ENCODE results near the gene GLOD5.

DNA sequence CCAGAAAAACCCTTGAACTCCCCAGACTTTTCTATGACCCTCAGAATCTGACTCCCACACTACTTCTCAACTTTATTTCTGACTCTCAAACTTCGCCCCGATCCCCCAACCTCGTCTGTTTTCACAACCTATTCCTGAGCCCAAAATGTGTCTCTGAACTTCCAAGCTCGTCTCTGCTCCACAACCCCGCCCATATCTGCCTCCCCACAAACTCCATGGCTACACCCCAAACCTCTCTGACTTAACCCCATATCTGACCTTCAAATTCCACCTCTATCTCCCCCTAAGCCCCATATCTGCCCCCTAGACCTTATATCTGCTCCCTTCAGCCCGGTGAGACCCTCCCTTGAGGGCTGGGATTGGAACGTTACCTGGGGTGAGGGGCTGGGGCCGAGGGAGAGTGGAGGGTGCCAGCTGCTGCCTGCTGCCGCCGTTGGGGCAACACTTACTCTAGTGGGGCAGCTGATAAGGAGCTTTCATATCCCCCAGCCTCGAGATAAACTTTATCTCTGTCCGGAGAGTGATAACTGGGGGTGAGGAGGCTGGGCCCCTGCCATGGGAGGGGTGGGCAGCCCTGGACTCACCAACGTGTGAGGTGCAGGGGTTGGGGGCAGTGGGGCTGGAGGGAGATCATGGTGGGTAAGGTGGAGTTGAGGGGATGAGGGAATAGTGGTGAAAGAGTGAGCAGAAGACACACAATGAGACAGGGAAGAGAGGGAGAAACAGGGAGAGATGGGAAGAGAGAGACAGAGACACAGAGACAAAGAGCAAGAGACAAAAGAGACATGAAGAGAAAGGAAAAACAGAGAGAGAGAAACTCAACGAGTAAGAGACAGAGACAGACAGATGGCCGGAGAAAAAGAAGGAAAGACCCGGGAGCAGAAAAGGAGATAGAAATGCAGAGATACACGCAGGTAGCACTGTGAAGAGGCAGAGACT lies 26.2 kb downstream of the GLOD5 start:
- TF ChIP-seq, protein P1, sequence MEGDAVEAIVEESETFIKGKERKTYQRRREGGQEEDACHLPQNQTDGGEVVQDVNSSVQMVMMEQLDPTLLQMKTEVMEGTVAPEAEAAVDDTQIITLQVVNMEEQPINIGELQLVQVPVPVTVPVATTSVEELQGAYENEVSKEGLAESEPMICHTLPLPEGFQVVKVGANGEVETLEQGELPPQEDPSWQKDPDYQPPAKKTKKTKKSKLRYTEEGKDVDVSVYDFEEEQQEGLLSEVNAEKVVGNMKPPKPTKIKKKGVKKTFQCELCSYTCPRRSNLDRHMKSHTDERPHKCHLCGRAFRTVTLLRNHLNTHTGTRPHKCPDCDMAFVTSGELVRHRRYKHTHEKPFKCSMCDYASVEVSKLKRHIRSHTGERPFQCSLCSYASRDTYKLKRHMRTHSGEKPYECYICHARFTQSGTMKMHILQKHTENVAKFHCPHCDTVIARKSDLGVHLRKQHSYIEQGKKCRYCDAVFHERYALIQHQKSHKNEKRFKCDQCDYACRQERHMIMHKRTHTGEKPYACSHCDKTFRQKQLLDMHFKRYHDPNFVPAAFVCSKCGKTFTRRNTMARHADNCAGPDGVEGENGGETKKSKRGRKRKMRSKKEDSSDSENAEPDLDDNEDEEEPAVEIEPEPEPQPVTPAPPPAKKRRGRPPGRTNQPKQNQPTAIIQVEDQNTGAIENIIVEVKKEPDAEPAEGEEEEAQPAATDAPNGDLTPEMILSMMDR (conservative IDR thresholded peaks at IDR 0.05), result no peak
- TF ChIP-seq ZFX (IDR thresholded peaks at IDR 0.05), result no peak

Measured in C4-2B (cell line).